Suppressor macrophage treated with lipopolysaccharide for 4 hours (primary cell): Measurements from ENCODE around the gene PGS1.

Experiments used
- DNase-seq: peaks from one replicate; pipeline ENCODE4 v3.0.0-alpha.2; 2020

PGS1 gene

DNA sequence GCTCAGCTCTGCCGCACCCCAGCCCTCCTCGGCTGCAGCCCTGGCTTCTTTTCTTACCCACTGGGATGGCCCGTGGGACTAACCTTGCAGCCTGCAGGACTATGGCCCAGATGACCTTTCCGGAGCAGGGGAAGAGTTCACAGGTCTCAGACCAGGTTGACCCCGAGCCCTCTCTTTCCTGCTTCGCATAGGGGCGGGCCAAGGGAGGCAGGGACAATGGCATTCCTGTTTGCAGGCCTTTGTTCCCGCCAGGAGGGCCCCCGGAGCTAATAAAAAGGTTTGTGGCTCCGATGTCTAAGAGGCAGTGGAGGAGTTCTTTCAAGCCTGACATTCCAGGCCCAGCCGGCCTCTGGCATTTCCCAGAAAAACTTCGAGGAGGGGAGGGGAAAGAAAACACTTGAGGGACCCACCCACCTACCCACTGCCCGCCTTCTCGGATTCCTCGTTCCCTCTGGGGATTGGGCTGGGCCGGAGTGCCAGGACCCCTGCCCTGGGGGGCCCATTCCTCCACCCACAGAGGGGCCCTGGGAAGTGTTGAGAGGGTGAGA lies 12.8 kb upstream of the PGS1 start:
- no peak for DNase-seq

DNA sequence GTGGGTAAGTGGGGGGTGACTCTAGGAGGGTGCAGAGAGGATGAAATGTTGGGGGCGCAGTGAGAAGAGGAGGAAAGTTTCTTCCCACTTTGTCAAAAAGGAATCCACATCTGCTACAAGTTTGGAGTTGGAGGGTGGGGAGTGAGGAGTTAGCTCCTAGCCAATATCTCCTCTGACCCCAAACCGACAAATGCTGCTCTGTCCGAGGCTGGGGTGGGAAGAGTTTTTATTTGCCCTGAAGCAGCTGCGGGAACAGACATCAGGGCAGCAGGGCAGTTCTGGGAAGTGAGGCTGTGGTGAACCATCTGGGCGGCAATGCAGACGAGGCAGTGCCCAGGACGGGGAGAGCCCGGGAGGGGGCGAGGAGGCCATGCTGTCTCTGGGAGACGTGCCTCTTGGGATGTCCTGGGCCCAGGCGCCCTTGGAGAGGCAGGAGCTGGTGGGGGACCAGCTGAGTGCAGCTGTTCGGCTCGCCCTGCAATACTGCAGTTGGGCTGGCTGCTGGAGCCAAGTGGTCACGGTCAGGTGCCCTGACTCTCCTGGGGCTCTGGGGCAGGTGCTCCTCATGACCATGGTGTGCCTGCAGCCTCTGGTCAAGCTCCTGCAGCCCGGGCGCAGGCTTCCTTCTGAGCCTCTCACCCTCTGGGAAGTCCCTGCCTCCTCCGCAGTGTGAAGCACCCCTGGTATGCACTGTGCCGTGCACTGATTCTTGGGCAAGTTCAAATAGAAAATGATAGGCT lies 12.2 kb upstream of the PGS1 start:
- DNase-seq: no peak

DNA sequence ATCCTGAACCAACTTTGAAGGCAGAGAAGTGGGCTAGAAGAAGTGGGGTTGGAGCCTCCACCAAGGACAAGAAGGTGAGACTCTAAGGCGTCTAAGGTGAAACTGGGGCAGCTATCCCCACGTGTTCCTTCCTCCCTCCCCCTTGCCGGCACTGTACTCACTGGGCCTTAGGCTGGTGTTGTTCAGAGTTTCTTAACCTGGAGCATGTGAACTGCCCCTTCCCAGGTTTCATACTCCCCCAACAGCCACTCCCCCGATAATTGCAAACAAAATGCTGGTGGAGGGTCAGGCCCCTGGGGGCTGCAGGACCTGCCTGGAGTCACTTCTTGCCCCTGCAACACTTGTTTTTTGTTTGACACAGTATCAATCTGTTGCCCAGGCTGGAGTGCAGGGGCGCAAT lies 11.3 kb upstream of the PGS1 start:
- no peak for DNase-seq

DNA sequence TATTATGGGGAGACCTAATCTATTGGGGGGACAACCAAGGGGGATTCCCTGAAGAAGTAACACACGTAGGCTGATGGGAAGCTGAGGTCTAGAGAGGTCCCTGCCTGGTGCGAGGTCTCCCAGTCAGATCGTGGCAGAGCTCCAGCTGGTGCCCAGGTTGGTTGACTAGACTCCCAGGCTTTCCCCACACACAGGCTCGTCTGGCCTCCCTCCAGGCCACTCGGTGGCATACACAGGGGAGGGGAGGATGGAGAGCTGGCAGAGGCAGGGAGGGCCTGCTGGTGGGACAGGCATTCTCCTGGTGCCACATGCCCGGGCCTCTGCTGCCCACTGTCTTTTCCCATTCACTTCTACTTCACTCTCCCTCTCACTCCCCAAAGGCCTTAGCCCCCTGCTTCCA lies 10.1 kb upstream of the PGS1 start:
- no peak for DNase-seq

DNA sequence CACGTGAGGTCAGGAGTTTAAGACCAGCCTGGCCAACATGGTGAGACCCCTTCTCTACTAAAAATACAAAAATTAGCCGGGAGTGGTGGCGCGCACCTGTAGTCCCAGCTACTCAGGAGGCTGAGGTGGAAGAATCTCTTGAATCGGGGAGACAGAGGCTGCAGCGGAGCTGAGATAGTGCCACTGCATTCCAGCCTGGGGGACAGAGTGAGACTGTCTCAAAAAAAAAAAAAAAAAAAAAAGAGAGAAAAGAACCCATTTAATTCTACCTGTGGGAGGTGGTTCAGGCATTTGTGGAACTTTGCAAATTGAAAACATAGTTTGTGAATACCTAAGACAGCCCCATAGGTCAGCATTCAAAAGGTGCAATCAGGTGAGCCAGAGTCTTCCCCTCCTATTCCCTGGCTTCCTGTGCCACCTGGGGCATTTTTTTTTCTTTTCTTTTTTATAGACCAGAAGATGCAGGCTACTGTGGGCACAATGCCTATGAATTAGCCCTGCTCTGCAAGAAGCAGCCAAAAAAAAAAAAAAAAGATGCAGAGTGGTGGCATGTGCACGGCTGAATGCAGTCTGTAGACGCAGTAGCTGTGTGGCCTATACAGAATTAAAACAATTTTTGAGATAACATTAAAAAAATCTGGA lies 9.5 kb upstream of the PGS1 start:
- no peak for DNase-seq

DNA sequence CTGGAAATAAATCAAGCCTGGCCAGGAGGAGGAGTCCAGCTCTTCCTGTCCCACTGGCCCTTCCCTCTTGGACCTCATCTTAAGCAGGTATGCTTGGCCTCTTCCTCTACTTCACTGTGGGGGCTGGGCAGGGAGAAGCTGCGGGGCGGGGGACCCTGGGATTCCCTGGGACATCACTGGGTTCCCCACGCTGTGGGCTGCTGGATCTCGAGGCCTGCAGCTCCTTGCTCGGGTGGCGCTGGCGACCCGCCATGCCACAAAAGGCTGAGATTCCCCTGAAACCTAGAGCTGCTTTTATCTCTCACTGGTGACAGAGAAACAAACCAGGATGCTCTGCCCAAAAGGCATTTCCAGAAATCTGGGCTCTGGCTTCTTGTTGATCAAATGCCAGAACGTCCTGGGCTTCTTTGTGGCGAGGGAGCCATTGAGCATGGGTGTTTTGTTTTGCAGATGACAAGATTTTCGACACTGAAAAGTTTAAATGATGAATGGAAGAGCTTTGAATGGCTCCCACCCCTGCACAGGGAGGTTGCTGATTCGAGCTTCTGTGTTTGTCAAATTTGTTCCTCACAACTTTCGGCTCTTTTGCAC lies 8.6 kb upstream of the PGS1 start:
- DNase-seq: no peak

DNA sequence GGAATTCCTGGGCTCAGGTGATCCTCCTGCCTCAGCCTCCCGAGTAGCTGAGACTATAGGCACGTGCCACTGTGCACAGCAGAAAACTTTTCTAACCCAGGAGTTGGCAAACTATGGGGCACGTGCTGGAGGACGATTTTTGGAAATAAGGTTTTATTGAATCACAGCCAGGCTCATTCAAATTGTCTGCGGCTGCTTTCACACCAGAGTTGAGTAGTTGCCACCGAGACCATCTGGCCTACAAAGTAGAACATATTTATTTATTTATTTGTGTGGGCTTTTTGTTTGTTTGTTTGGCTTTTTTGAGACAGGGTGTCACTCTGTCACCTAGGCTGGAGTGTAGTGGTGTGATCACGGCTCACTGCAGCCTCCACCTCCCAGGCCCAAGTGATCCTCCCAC lies 7.4 kb upstream of the PGS1 start:
- DNase-seq: no peak

DNA sequence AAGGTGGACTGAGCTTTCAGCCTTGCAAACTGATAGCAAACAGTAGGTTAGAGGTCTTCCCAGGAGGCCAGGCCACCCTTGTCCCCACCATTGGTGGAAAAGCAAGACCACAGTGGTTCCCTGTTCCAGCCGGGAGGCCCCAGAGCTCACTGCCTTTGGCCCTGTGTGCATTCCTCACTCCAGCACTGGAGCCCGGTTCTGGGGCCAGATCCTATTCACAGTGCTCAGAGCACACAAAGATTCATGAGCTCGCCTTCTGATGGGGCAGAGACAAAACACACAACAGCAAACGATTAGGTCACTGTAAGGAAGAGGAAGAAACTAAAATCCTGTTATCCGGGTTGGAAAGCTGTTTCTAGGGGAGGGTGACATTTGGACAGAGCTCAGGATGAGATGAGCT lies 5.6 kb upstream of the PGS1 start:
- DNase-seq: no peak

DNA sequence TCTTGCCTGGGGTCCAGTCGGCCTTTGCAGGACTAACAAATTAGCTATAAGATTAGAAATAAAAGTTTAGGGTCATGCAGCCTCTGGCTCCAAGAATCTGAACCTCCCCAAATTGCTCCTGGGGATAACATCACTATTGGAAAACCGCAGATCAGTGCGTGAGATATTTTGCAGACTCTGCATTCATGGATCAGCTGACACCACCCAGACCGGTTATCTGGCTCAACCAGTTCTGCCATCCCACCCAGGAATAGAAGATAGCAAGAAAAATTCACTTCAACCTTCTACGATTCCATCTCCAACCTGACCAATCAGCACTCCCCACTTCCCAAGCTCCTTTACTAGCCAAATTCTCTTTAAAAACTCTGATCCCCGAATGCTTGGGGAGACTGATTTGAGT lies 4.3 kb upstream of the PGS1 start:
- DNase-seq: no peak

DNA sequence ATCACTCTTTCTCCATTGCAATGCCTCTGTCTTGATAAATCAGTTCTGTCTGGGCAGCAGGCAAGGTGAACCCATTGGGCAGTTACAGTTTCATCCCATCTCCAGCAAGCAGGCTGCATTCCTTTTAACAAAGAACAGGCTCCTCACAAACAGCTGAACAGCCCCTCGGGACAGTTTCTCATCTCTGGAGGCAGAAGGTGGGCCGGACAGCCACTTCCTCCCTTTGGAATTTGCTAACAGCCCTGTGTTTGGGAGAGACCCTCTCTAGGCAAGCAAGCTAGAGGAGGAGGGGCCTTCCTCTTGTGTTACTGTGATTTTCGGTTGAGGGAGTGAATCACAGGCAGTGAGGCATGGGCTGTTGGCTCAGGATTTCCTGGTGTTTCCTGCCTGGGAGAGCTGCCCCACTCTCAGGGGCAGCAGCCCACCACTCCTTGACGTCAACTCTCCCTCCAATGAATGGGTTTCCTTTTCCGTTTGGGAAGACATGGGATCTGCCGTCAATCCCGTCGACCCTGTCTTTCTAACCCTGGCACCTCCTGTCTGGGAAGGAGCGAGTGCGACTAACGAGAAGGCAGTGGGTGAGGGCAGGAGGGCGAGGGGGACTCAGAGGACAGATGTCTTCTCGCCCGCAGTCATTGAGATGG lies 3.7 kb upstream of the PGS1 start:
- DNase-seq: peak; percentile 77

DNA sequence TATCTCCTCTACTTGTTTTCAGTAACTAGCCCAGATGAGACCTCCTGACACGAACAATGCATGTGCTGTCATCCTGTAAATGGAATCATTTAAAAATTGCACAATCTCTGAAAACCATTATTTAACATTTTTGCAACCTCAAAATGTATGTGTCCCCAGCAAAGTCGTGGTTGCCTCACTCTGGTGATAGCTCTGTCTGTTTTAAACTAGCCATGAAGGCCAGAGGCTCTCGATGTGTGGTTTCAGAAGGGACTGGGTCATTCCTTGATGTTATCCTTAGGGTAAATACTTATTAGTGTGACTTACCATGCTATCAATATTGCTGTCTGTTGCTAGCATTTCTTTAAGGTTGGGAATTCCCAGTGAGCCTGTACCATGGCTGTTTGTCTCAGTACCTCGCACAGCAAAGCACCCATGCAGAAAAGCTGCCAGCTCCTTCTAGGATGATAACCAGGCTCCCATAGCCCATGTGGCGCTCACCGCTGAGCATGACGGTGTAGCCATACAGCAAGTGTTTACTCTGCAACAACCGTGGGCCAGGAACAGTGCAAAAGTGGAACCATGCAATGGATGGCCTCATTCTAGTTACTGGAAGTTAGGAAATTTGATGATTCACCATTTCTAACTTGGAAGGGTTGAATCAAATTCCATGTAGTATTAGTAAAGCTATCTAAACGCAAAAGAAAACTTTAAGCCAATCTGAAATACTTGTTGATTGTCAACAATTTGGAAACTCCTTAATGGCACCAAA lies 2.9 kb upstream of the PGS1 start:
- peak; percentile 97 for DNase-seq

DNA sequence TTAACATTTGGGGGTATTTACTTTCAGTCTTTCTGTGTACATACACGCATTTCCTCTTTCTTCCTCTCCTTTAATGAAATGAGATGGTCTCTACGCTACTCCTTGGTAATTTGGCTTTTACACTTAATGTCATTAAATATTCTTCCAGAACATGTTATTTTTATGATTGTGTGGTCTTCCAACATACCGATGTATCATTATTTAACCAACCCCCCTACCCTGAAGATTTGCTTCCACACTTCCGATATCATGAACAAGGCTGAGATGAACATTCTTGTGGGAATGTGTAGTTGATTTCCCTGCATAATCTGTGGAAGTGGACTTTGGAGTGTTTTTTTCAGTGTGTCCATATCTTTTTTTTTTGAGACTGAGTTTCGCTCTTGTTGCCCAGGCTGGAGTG lies 2.3 kb upstream of the PGS1 start:
- DNase-seq: no peak

DNA sequence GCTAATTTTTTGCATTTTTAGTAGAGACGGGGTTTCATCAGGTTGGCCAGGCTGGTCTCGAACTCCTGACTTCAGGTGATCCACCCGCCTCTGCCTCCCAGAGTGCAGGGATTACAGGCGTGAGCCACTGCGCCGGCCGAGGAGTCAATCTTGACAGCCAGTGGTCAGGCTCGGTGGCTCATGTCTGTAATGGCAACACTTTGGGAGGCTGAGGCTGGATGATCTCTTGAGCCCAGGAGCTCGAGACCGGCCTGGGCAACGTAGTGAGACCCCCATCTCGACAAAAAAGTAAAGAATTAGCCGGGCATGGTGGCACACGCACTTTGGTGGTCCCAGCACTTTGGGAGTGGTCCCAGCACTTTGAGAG lies 608 bp upstream of the PGS1 start:
- no peak for DNase-seq

DNA sequence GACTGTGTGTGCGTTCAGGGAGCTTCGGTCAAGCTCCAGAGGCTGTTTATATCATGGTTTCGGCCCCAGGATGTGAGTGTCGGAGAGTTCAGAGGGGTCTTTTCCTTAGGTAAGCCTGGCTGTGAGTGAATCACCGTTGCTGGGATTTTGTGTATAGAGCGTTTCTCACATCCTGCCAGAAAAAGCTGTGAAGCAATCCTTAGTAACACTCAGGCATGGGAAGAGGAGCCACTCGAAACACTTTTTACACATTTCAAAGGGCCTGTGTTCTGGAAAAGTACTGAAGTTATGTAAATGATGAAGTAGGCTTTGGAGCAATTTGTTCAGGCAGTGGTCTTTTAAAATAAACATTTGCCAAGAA lies 662 bp downstream of the PGS1 start:
- peak; percentile 84 for DNase-seq

DNA sequence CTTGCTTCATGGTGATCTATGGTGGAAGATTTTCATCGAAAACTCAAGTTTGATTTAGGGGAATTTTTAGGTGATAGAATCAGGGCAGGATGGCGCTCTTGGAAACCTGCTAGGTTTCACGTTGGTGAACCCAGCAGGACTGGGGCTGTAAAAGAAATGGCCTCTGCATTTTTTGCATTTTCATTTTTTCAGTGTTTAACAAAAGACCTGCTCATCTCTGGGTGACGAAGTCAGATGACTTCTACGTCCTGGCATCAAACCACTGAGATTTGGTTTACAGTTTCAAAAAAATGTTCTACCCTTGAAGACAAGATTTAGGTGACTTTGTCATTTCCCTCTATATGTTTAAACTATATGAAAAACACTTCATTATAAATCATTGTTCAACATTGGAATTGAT lies 1.9 kb downstream of the PGS1 start:
- DNase-seq: no peak

DNA sequence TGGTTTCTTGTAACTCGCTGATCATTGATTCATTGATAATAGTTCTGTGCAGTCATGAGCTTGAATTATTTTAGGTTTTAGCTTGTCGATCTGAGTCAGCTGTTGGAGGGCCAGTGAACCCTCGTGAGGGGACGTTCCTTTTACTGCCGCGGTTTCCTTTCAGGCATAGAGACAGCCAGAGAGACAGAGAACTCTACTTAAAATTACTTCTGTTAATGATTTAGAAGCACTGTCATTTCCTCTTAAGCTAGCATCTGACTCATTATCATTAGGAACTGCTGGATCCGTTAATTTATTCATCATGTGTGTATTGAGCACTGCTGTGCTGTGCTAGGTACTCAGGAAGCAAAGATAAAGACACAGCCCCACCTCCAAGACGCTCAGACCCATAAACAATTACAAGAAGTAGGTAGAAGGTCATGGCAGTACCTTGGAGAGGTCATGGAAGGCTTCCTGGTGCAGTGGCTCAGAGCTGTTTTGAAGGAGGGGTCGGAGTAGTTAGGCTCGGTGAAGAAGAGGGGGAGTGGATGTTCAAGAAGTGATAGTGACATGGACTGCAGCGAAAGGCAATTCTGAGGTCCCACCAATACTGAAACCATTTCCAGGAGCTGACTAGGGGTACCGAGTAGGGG lies 3.3 kb downstream of the PGS1 start:
- DNase-seq: peak; percentile 85

DNA sequence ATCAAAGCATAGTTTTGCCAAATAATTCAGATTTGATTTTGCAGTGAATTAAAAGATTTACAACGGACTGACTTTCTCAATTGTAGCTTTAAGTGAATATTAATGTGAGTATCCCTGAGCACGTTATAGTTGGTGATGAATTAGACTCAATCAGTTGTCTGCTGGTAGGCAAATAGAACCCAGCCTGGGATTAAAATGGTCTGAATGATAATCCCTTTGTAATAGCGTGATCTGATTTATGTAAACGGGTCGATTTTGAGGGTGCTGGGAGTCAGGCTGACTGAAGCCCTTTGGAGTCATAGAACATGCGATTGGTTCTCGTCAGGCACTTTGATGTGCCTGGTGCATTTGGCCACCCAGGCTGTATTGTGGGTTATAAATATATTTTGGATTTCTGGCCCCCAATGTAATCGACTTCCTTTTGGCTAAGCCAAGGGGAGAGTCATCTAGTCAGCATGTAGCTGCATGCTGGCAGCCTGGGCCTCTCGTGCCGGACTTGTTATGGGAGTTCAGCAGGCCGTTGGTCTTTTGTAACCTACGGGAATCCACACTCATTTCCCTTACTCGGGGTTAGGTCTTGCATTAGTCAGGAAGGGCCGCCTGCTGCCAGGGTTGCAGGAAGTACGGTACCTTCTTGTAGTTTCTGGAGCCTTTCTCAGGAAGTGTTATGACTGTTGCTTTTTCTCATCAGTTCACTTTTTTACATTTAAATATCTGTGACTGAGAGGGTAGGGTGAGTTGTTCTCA lies 5.4 kb downstream of the PGS1 start:
- DNase-seq: peak; percentile 98

DNA sequence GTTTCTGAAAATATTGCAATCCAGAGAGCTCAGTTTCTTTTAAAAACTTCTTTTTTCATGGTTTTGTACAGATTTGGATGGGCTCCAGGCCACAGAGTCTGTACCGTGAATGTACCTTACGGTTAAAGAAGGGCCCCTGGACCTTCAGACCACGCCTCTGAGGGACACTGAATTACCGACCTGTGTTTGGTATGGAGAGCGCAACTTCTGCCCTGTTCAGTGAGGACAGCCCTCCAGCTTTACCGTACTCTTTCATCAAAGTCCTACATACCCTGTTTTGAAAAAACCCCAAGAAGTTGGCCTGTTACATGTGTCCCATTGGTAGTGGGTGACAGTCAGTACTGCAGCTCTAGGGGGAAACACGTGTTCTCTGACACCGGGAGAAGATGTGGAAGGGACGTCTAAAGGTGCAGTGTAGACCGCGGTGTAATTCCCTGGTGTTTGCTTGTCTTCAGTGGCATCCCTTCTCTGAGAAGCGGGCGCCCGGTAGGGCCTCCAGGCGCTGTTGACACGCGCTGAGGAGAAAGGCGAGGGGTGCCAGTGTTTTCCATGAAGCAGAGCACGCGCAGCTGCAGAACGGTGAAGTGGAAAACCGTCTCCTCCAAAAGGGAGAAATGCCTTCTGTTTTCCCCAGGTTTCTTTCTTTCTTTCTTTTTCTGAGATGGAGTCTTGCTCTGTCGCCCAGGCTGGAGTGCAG lies 6.2 kb downstream of the PGS1 start:
- no peak for DNase-seq

DNA sequence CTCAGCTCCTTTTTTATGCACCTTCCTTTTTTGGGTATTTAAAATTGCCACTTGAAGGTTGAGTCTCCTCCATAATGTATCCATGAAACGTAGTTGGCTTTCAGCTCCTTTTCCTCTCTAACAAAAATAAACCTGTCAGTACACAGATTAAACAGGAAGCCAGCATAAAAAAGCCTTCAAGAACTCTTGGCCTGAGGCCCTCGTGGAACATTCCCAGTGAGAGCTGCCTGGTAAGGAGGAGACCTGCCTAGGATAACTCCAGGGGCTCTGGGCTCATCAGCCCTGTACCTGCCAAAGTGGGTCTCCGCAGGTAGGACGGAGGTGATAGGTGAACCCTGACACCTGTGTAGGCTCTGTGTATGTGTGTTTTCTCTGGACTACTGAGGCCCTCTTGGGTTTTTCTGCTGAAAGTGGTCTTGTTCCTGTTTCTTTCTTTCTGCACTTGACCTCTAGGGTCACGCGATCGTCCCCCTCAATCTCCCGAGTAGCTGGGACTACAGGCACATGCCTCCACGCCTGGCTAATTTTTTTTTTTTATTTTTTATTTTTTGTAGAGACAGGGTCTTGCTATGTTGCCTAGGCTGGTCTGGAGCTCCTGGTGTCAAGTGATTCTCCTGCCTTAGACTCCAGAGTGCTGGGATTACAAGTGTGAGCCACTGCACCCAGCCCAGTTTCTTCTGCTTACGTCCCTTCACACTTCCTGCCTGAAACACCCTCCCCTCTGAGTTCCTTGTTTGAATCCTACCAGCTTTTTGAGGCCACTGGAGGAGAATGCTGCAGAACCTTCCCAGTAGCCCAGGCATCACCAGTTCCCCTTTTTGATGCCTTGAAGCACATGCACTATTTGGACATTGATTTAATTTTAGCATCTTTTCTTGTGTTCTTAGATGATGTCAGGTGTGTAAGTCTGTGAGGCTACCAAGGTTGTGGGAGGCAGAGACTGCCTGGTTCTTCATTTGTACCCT lies 9.8 kb downstream of the PGS1 start:
- DNase-seq: peak; percentile 95
